HS-27A (cell line): Measurements from ENCODE around the gene DBF4B.
"Not testable (repeated sequence)": the region's sequence is repeated elsewhere in the genome, so short reads cannot be mapped to it uniquely, and the experiment has no call there.

Source experiments
- DNase-seq: peaks from one replicate; pipeline ENCODE4 v3.0.0-alpha.2; 2012; ENCODE audit warnings: low read depth, missing footprints

DBF4B gene

DNA sequence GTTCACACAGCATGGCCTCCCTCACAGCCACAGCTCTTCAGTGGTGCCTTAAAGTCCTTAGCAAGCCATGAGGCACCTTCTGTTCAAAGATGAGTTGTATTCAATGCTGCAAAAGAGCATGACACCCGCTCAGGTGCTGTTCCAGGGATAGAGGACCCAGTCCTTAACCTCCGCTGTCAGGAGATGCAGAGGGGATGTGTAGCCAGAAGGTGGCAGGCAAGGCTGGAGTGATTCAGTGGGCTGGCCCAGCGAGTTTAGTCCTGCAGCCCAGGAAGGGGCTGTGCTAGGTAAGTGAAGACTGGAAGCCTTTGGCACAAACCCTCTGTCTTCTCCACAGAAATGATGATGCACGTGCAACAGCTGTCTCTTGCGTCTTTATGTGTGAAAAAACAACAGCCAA is 25.3 kb downstream of the DBF4B start:
- DNase-seq: no peak

DNA sequence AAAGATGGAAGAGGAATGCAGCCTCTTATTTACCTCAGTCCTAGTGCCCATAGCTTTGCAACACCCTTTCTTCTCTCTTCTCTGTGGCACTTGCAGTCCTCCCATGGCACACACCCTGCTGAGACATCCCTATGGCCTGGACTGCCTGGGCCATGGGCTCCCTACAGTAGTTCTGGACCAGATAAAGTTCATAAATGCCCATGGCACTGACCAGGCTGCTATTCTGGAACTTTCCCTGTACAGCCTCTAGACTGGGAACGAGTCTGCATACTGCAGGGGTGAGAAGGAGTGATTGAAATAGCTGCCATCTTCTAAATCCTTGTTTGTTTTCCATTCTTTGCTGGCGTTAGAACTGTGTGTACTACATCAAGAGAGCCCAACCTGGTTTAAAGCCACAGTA is 25.8 kb downstream of the DBF4B start:
- DNase-seq: no peak

DNA sequence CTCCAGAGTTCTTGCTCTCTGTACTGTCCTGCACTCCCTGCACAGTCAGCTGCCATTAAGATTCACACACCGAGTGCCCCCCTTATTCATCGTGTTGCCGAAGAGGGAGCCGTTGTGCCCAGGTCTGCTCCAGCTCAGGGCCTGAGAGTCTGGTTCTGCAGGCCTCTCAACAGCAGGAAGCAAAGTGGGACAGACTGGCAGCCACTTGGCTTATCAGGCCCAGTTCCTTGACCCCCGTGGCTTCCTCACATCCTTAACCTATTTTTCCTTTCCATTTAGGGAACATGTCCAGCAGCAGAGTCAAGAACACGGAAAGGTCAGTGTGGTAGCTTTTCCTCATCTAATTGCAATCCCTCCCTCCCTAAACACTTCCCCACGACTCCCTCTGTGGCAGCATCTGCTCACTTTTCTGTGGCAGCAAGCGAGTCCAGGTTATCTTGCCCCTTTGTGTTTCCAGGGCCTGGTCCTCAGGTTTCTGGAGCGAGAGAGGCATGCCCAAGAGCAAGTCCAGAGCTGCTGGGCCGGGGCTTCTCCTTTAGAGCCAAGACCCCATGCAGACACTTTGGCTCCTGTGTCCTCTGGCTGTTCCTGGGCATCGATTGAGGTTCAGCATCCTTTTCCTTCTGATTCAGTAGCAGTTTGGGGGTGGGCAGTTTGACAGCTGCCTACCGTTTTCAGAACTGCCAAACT is 28.2 kb downstream of the DBF4B start:
- no peak for DNase-seq

DNA sequence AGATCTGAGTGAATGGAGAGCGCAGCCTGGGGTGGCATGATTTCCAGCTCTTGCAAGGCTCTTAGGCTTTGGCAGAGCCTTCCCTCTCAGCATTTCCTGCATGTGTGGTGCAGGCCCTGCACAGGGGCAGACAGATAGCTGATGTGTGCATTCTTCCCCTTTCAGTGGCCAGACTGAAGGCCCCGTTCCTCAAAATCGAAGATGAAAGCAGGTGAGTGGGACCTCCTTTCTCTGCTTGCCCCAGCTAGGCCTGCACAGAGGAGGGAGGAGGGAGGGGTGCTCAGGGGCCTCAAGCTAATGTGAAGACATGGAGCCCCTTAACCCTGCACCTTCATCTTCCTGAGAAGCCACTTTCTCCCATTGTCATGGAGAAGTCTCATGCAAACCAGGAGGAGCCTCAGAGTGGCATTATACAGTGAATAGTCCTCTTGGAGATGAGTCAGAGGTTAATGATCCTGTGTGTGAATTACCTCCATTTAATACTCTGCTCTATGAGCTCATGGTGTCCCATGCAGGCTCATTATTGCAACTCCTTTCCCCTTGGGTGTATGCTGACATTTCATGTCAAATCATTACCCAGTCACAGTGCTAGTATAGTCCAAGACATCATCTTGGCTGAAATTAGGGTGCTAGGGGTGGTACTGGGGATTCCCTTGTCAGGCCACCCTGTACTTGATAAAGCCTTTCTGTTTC is 29.9 kb downstream of the DBF4B start:
- no peak for DNase-seq

DNA sequence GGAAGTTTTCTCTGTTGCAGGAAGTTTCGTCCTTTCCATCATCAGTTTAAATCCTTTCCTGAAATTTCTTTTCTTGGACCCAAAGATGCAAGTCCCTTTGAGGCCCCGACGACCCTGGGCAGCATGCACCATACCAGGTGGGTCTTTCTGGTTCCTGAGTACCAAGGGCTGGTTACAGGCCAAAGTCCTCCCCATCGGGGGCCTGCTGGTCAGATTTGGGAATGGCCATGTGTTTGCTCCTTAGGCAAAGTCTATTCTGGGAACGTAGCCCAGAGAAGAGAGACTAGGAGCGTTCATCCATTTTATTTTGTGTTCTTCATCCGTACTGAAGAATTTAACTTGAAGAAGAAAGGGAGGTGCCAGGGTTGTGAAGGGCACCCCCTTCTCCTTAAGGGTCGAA is 32.9 kb downstream of the DBF4B start:
- no peak for DNase-seq

DNA sequence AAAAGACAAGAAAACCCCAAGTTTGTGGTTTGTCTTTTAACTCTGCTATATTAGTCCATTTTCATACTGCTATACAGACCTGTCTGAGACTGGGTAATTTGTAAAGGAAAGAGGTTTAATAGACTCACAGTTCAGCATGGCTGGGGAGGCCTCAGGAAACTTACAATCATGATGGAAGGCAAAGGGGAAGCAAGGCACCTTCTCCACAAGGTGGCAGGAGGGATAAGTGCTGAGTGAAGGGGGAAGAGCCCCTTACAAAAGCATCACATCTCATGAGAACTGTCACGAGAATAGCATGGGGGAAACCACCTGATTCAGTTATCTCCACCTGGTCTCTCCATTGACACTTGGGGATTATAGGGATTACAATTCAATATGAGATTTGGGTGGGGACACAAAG is 36.8 kb downstream of the DBF4B start:
- DNase-seq: no peak

DNA sequence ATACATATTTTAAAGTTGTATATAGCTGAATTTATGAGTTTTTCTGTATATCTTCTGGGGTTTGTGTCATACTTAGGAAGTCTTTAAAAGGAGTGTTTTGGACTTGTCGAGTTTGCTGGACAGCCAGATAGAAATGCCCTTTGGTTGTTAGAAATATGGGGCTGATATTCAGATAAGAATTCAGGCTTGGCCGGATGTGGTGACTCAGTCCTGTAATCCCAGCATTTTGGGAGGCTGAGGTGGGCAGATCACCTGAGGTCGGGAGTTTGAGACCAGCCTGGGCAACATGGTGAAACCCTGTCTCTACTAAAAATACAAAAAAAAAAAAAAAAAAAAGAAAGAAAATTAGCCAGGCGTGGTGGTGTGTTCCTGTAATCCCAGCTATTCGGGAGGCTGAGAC is 37.3 kb downstream of the DBF4B start:
- DNase-seq: not testable (repeated sequence)

DNA sequence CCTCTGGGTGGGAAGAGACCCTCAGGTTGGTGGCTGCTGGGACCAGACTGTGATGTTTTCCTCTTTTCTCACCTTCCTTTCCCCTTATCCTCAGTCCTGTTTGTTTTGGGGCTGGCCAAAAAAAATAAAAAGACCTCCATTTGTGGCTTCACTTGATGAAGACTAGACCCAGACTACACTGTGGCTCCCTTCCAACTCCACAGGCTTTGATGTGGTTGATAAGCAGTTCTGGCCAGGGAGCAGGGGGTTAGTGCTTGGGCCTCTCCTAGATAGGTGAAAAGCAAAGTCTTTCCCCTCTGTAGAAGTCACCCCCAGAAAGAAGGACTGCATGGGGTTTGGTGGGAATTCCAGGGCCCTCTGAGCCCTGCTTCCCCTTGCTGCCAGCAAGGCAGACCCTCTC is 39.1 kb downstream of the DBF4B start:
- no peak for DNase-seq

DNA sequence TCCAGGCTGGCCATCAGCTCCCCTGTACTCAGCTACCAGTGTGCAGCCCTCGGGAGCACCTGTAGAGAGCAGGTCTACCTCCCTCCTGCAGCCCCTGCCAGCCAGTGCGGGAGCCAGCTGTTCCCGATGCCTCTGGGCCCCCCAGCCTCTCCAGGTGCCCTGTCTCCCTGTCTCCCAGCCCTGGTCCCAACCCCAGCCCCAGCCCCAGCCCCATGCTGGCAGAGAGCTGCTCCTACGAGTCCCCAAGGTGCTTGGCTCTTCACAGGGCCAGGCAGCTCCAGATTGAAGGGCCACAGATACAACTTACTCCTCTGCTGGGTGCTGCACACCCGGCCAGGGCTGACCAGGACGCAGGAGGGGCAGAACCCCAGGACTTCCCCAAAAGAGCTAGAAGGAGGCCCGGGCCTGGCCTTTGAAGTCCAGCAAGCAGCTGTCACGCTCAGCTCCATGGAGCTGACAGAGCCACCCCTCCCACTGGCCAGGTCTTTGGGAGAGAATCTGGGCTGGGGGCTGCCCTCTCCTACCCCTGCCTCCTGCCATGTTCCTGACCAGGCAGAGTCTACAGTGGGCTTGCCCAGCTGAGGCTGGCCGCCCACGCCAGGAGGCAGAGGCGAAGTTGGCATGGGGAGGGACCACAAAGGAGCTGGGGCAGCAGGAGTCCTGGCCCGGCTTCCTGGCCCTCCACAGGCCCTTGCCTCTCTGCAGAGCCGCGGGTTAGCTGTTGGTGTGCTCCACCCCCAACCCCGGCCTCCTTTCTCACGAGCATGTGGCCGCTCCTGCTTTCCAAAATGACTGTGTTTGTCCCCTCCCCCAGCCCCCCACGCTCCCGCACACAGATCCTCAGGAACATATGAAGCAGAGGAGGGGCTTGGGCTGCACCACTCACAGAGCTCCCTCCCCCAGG is 40.9 kb downstream of the DBF4B start:
- no peak for DNase-seq

DNA sequence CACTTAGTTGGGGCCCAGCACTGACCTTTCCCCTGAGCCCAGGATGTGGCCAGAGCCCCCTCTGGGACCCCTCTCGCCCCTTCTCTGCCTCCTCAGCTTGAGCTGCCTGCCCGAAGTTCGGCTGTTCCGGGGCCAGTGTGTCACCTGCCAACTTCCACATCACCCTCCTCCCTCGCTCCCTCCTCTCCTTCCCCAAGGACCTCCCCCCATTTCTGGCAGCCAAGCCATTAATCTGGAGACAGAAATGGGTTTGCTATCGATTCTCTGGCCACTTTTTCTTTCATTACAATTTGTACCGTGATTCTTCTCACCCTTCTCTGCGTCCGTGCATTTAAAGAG is 41.5 kb downstream of the DBF4B start:
- DNase-seq: no peak

DNA sequence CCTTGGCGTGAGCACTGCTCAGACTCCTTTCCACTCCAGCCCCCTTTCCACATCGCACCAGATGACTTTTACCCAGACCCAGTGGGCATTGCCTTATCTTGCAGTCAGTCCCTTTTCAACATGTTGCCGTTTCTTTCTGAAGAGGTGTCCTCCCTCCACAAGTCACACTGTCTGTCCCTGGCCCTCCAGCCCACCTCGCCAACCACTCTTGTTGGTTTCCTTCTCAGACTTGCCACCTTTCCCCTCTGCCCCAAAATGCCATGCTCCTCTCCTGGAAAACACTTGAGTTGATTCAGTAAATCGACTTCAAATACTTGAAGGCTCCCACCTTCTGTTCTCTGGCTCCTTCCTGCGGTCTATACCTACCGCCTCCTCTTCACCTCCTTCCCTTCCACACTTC is 42.9 kb downstream of the DBF4B start:
- no peak for DNase-seq

DNA sequence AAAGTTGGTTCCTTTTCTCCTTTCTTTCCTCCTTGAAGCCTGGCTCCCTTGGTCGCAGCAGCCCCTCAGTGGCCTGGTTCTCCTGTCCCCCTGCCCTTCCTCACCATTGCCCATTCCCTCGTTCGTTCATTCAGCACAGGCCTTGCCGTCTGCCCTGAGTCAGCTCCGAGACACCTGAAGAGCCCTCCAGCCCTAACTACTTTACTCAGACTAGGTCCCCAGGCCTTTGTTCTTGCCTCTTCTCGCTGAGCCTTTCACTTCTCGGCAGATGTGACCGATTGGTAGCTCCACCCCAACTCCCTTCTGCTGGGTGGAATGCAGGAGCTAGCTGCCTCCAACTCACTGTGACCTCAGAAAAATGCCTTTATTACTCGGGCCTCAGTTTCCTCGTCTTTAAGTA is 43.3 kb downstream of the DBF4B start:
- DNase-seq: no peak

DNA sequence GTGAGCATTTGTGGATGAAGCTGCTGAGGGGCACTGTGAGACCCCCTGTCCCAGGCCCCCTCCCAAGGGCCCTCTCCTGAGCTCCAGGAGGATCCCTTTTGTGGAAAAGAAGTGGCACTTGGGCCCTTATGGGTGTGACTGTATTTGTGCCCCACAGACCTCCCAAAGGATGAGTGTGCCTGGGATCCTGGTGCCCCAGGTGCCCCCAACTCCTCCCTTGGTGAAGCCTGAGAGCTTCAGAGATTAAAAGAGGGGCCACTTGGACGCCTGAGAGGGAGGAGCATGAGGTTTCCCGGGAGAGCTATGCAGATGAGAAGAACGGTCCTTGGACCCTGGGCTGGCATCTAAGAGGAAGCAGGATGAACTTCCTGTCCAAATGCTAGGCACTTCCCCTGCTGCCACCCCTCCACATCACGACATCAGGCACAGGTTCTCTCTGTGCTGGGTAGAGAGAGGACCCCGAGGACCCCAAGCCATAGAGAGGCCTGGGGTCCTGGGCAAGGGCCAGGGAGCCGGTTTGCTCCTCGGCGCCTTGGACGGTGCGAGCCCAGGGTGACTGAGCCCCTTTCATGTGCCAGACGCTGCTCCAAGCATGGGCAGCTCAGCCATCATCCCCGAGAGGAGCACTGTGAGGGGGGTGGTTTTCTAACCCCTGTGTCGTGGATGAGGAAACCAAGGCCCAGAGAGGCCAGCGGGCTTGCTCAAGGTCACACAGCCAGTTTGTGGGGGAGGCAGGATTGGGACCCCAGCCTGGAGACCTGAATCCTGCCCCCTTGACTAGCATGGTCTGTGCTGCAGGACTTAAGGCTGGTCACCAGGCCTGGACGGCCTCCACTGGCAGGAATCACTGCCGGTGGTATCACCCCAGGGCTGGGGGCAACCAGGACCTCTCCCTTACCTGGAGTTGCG is 44.7 kb downstream of the DBF4B start:
- no peak for DNase-seq

DNA sequence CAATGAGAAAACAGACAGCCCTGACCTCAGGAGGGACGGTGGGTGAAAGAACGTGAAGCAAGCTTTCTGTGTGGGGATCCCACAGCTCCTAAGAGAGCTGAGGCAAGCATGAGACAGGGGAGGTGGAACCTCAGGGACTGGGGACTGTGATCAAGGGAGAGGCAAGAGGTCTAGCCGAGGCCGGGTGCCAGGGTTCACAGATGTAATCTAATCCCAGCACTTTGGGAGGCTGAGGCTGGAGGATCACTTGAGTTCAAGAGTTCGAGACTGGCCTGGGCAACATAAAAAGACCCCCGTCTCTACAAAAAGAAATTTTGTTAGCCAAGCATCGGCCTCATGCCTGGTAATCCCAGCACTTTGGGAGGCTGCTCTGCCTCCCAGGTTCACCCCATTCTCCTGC is 45.8 kb downstream of the DBF4B start:
- DNase-seq: no peak

DNA sequence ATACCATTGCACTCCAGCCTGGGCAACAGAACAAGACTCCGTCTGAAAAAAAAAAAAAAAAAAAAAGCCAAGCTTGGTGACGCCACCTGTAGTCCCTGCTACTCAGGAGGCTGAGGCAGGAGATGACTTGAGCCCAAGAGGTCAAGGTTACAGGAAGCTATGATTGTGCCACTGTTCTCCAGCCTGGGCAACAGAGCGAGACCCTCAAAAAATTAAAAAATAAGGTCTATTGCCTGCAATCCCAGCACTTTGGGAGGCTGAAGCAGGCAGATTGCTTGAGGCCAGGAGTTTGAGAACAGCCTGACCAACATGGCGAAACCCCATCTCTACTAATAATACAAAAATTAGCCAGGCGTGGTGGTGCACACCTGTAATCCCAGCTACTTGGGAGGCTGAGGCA is 46.7 kb downstream of the DBF4B start:
- not testable (repeated sequence) for DNase-seq

DNA sequence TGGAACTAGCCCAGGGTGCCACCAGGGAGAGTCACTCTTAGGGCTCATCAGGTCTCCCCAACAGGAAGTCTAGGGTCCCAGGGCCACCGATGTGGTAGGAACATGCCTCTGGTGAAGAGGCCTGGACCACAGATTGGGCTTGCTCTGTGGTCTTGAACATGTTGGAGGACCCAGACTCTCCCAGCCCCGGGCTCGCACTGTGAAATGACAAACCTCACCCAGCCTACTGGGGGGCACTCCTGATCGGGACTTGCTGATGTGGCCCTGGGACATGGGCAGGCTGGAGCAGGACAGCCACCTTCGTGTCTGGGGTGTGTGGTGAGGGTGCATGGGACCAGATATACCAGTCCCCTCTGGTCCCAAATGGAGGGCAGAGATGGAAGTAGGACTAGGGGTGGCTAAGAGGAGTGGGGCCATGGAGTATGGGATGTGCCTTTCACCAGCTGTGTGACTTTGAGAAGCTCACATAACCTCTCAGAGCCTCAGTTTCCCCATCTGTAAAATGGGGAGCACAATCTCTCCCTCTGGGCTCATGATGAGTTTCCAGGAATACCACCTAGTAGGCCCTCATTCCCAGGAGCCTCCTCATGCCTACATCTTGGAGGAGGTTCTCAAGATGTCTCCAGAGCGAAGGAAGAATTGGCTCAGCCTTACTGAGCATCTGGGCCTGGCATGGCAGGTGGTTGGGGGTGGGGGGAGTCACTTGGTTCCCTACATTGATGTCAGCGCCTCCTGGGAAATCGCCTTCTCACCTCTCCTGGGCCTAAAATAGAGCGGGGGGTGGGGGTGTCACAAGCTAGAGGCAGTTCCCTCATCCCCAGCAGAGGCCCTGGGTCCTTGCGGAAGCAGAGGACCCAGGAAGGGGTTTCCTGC is 48.8 kb downstream of the DBF4B start:
- DNase-seq: no peak

DNA sequence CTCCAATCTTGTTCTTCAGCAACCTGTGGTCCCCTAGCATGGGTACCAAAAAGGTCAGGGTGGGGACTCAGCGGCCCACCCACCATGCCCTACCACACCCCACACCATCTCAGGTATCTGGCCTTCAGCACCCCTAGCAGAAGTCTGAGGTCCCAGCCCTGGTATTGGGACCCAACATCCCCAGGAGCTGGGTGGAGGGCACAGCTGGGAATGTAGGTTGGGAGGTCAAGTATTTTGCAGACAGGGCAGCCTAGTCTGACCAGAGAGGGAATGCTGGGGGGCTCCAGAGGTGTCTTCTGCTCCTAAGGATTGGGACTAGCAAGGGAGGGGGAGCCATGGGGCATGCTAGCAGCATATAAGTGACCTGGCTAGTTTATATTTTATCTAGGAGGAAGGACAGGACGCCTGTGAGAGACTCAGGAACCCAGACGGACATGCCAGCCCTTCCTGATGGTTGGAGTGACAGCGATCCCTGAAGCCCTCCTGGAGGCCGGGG is 49.5 kb downstream of the DBF4B start:
- DNase-seq: no peak

DNA sequence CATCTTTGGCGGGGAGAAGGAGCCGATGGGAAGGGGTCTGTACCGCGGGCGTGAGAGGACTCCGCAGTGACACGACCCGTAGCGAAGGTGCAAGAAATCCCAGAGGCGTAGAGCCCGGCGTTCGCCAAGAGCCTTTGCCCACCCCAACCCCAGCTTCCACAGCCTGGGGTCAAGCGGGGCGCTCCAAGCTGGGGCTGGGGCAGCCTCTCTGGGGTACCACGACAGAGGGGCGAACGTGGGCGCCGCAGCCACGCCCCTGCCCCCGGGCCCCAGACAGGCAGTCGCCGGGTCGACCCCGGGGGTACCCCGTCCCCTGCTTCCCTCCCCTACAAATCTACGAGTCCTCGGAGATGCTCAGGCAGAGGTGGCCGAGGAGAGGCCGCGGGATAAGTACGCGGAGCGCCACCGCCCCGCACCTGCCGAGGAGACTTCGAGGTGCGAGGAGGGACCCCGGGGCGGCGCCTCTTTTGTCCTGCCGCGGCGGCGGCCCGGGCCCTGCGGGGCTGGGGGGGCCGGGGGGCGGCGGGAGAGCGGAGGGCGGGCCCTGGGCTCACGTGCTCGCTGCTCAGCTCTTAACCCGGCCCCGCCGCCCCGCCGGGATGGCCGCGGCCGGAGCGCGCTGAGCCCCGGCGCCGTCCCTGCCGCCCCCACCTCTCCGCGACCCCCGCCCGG is 50.1 kb downstream of the DBF4B start, which contains the start of gene ADAM11:
Gene ADAM11, plus strand, starts transcription at position 575 of the 672 bp plus-strand sequence. CDS start 212 bp downstream, outside the sequence.
- no peak for DNase-seq

DNA sequence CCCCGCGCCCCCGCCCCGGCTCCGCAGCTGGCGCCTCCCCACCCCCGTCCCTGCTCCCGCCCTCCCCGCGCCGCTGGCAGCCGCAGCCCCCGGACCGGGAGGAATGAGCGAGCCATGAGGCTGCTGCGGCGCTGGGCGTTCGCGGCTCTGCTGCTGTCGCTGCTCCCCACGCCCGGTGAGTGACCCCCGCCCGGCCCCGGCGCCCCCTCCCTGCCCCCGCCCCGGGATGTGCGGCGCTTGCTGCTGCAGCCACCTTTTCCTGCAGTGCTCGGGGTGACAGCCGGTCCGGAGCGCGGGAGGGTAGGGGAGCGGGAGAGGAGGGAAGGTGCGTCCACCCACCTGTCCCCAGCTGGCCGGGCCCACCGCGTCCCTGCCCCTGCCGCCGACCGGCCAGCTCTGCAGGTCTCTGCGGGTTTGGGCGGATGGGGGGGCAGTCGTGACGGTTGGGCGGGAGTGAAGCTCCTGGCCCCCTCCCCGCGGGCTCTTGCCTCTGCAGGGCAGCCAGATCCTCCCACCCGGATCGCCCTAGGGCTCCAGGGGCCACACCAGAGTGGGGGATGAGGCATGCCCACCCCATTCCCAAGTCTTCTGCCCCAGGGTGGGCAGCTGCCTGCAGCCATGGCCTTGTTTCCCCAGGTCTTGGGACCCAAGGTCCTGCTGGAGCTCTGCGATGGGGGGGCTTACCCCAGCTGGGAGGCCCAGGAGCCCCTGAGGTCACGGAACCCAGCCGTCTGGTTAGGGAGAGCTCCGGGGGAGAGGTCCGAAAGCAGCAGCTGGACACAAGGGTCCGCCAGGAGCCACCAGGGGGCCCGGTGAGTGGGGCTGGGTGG is 50.8 kb downstream of the DBF4B start:
- no peak for DNase-seq
